DOHH2 (cell line): Measurements from ENCODE around the gene SMAD2.

ENCODE experiments used
- EZH2phosphoT487 ChIP-seq: fragments of 200-600 bp; sonication (generic); IDR thresholded peaks from 2 replicates; pipeline ENCODE4 v1.6.1; 2017; ENCODE audit warnings: borderline replicate concordance, mild to moderate bottlenecking, antibody characterized with exemption, low read length, moderate library complexity, mixed read lengths
- TF ChIP-seq, protein P1 (sequence below): fragments of 200-600 bp; sonication (generic); IDR thresholded peaks from one replicate; pipeline ENCODE4 v1.5.1; 2014; ENCODE audit warnings: antibody characterized with exemption, mild to moderate bottlenecking, low read depth, low read length; ENCODE audit not compliant: poor library complexity, severe bottlenecking

DNA sequence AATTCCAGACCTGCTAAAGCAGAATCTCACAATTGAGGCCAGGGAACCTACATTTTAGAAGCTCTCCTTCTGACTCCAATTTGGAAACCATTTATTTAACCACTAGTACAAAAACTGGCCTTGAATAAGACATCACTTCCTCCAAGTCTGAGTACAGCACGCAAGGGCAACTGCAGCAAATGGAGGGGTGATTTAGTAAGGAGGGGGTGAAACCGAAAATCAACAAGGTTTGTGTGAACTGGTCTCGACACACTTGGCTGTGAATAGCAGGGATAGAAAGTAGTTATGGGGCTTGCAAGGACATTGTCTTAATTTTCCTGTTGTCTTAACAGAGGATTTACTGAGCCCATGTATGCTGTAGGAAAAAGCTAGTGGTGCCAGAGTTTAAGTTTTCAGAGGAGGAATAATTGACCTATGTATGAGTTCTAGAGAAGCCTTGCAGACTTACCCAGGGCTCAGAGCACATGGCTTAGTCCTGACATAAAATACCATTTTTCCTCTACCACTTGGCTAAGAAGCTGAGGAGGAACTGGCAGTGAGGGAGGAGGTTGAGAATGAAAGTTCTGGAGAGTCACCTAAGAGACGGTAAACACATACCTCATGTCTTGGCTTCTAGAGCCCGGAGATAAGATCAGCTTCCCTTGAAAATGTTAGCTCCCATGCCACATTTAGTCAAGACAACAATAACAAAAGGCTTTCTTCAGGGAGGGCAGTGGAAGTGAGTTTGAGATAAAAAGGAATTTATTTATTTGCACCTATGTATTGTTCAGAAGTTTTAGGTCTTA is 114.8 kb downstream of the SMAD2 start:
- TF ChIP-seq, protein P1, sequence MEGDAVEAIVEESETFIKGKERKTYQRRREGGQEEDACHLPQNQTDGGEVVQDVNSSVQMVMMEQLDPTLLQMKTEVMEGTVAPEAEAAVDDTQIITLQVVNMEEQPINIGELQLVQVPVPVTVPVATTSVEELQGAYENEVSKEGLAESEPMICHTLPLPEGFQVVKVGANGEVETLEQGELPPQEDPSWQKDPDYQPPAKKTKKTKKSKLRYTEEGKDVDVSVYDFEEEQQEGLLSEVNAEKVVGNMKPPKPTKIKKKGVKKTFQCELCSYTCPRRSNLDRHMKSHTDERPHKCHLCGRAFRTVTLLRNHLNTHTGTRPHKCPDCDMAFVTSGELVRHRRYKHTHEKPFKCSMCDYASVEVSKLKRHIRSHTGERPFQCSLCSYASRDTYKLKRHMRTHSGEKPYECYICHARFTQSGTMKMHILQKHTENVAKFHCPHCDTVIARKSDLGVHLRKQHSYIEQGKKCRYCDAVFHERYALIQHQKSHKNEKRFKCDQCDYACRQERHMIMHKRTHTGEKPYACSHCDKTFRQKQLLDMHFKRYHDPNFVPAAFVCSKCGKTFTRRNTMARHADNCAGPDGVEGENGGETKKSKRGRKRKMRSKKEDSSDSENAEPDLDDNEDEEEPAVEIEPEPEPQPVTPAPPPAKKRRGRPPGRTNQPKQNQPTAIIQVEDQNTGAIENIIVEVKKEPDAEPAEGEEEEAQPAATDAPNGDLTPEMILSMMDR = no peak
- no peak for TF ChIP-seq EZH2phosphoT487
